Transverse colon (tissue), 4 donors: ENCODE data around the gene ADAM12.

Source experiments
- POLR2A ChIP-seq: fragments of 450-650 bp; IDR thresholded peaks from one replicate; pipeline ENCODE4 v1.6.1; 2016; ENCODE audit warnings: antibody characterized with exemption, mild to moderate bottlenecking, moderate library complexity
- POLR2AphosphoS5 ChIP-seq, 3 donors: sonication (generic); formaldehyde crosslinking; IDR thresholded peaks; one replicate each; pipeline ENCODE4 v1.6.1; 2016; ENCODE audit warnings: antibody characterized with exemption in 3 of 3
- TF ChIP-seq, protein P1 (sequence below), 5 experiments: fragments of 200-600 bp in 3 of 5; fragments of 450-650 bp in 2 of 5; sonication (generic) in 3 of 5; IDR thresholded peaks; 1 replicate in 2 of 5; 2 replicates in 3 of 5; pipeline ENCODE4 v1.5.1; 2016 to 2017; ENCODE audit warnings: antibody characterized with exemption in 5 of 5, inconsistent platforms in 3 of 5, mild to moderate bottlenecking in 2 of 5, moderate library complexity in 1 of 5

DNA sequence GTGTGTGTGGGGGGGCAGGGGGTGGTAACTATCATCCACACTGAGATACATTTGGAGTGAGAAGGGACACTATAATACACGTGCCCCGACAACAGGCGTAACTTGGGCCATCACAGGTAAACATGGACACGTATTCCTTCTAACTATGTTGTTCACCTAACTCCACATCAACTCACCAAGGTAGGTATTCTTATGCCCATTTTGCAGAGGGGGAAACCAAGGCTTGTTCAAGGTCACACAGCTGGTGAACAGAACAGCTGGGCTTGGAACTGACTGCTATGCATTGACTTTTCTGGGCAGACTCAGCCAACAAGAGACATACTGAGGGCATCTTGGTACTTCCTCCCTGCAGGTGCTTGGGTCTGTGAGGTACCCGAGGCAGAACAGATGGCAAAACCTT lies 170.1 kb downstream of the ADAM12 start:
- no peak for TF ChIP-seq POLR2A
- TF ChIP-seq, protein P1, sequence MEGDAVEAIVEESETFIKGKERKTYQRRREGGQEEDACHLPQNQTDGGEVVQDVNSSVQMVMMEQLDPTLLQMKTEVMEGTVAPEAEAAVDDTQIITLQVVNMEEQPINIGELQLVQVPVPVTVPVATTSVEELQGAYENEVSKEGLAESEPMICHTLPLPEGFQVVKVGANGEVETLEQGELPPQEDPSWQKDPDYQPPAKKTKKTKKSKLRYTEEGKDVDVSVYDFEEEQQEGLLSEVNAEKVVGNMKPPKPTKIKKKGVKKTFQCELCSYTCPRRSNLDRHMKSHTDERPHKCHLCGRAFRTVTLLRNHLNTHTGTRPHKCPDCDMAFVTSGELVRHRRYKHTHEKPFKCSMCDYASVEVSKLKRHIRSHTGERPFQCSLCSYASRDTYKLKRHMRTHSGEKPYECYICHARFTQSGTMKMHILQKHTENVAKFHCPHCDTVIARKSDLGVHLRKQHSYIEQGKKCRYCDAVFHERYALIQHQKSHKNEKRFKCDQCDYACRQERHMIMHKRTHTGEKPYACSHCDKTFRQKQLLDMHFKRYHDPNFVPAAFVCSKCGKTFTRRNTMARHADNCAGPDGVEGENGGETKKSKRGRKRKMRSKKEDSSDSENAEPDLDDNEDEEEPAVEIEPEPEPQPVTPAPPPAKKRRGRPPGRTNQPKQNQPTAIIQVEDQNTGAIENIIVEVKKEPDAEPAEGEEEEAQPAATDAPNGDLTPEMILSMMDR (IDR thresholded peaks at IDR 0.05): no peak
- no peak for TF ChIP-seq POLR2AphosphoS5 (IDR thresholded peaks at IDR 0.05)
